Measurements from ENCODE around the gene HMCN1.

Gene HMCN1

DNA sequence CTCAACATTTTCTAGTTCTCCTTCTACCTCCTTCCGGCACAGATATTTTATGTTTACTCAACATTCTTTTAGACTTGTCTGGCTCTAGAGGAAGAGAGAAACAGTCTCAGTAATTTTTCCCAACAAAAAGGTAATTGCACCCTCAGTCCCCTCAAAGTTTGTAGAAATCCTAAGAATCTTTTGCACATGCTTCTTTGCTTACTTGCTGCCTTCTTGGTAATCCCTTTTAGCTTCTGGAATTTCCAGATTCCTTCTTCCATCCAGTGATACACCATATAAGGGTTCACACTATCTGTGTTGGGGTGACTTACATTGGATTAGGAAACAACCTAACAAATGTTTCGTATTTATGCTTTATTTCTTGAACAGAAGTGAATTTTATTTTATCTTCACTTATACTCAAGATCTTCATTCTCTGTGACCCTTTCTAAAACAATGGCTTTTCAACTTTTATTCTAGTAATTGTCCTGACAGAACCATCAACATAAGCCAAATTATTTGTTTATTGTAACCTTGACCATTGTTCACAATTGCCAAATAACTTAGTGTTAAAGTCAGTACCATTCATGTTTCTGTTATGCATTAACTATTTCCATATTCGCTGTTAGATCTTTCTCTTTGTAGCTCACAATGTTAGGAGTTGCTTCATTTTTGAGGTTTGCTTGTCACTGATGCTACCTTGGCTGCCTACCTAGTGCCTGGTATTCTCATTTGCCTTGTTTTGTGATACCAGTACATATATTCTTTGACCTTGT is 238.1 kb downstream of the HMCN1 start:
- H3K4me3 ChIP-seq (ENCODE audit: low read depth, low read length): no peak overlapping the region

DNA sequence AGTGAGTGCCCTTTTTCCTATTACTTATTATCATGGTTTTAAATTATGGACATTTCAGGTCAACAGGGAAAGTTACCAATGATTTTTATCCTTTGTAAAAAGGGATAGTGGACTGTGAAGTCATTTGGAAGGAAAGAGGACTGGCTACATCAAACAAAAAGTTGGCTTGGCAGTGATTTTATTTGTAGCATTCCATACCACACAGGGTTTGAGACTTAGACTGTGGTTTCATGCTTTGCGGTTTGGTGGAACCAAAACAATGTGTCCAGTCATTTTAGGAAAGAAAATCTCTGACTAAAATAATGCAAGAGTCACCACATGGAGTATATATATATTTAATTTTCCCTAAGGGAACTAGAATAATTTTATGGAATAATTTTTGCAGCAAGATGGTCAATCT is 239.5 kb downstream of the HMCN1 start:
- DNase-seq (ENCODE audit: low read depth): no peak
- TF ChIP-seq, protein P1, sequence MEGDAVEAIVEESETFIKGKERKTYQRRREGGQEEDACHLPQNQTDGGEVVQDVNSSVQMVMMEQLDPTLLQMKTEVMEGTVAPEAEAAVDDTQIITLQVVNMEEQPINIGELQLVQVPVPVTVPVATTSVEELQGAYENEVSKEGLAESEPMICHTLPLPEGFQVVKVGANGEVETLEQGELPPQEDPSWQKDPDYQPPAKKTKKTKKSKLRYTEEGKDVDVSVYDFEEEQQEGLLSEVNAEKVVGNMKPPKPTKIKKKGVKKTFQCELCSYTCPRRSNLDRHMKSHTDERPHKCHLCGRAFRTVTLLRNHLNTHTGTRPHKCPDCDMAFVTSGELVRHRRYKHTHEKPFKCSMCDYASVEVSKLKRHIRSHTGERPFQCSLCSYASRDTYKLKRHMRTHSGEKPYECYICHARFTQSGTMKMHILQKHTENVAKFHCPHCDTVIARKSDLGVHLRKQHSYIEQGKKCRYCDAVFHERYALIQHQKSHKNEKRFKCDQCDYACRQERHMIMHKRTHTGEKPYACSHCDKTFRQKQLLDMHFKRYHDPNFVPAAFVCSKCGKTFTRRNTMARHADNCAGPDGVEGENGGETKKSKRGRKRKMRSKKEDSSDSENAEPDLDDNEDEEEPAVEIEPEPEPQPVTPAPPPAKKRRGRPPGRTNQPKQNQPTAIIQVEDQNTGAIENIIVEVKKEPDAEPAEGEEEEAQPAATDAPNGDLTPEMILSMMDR (IDR thresholded peaks at IDR 0.05; ENCODE audit: low read depth, low read length): no peak
- no peak for TF ChIP-seq MYC (IDR thresholded peaks at IDR 0.05; ENCODE audit: low read depth, low read length)
- TF ChIP-seq, protein P2, sequence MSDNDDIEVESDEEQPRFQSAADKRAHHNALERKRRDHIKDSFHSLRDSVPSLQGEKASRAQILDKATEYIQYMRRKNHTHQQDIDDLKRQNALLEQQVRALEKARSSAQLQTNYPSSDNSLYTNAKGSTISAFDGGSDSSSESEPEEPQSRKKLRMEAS (IDR thresholded peaks at IDR 0.05; ENCODE audit: low read depth, low read length): no peak
- no peak for TF ChIP-seq POLR2A (IDR thresholded peaks at IDR 0.05; ENCODE audit: extremely low read depth, insufficient read length)
- no peak overlapping the region for H3K4me3 ChIP-seq (ENCODE audit: low read depth, low read length)

More for the DNA sequence above, 238.1 kb downstream of the HMCN1 start:
- TF ChIP-seq POLR2A (IDR thresholded peaks at IDR 0.05; ENCODE audit: extremely low read depth, insufficient read length): no peak
- TF ChIP-seq, protein P1 (IDR thresholded peaks at IDR 0.05; ENCODE audit: low read depth, low read length): no peak
- no peak for DNase-seq (ENCODE audit: low read depth)

DNA sequence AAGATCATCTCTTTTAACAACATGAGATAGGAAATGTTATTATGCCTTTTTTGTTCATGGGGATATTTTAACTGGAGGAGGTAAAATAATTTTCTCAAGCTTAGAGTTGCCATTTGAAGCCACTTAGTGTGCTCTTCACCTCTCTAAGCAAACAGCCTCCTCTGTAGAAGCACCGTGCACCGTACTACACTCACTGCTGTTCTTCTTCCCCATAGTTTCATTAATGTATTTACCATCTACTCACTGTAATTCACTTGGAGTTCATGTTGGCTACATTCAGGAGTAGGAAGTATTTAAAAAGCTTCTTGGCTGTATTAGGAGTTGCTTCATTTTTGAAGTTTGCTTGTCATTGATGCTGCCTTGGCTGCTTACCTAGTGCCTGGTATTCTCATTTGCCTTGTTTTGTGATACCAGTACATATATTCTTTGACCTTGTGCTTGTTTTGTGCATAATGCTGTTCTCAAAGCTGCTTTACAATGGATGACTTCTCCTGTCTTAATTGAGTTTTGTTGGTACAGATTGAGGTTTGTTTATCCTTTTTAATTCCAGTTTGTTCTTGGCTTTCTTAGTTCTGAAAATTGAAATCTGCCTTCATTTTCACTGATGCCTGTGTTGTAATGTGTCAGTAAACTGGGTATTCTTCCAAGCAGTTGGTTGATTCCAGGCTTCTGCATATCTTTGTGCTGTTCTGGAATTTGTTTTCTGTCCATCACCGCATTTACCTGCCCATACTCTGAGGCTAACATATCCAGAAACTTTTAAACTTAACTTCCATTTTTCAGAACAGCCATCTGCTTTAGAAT is 240.4 kb downstream of the HMCN1 start:
- no peak overlapping the region for H3K4me3 ChIP-seq (ENCODE audit: low read depth, low read length)
- TF ChIP-seq, protein P2 (IDR thresholded peaks at IDR 0.05; ENCODE audit: low read depth, low read length): no peak
- TF ChIP-seq MYC (IDR thresholded peaks at IDR 0.05; ENCODE audit: low read depth, low read length): no peak
- TF ChIP-seq, protein P1 (IDR thresholded peaks at IDR 0.05; ENCODE audit: low read depth, low read length): no peak
- no peak for TF ChIP-seq POLR2A (IDR thresholded peaks at IDR 0.05; ENCODE audit: extremely low read depth, insufficient read length)
- DNase-seq (ENCODE audit: low read depth): no peak

DNA sequence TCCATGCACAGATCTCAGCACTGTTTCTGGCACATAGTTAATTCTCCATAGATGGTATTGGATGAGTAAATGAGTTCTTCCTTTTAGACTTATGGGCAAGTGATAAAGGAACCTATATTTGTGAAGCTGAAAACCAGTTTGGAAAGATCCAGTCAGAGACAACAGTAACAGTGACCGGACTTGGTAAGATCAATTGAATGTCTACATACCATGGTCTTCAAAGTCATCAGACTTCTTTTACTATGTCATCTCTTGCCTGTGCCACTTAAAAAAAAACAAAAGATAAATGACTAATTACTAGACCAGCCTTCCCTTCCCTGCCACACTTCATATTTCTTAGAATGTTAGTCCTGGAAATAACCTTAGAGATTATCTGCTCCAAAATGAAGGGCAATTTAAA is 246.7 kb downstream of the HMCN1 start:
- TF ChIP-seq POLR2A (IDR thresholded peaks at IDR 0.05; ENCODE audit: extremely low read depth, insufficient read length): no peak
- TF ChIP-seq MYC (IDR thresholded peaks at IDR 0.05; ENCODE audit: low read depth, low read length): no peak
- TF ChIP-seq, protein P2 (IDR thresholded peaks at IDR 0.05; ENCODE audit: low read depth, low read length): no peak
- TF ChIP-seq, protein P1 (IDR thresholded peaks at IDR 0.05; ENCODE audit: low read depth, low read length): no peak
- DNase-seq (ENCODE audit: low read depth): no peak
- H3K4me3 ChIP-seq (ENCODE audit: low read depth, low read length): no peak overlapping the region

DNA sequence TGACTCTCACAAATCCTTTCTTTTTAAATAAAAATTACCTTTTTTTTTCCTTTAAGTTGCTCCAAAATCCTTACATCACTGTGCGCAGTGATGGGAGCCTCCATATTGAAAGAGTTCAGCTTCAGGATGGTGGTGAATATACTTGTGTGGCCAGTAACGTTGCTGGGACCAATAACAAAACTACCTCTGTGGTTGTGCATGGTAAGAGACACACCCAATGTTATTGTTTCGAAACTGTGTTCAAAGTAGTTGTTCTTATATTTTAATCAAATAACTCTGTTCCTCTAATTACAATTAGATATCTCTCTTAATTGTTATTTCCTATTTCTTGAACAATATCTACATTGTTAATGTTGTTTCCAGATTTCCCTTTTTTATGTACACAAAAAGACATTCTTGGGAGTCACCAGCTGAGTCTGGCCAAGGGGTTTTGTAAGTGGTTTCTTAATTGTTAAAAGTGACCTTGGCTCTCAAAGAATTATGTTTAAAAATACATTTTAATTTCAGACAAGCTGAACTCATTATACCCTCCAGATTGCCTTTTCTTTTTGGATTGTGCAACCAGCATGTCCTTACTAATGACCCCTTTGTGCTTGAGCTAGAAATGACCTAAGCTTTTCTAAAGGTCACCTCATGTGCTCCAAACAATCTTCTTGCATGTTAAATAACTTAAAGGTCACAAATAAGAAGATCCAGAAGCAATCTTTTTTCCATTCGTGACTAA is 250.1 kb downstream of the HMCN1 start:
- no peak overlapping the region for H3K4me3 ChIP-seq (ENCODE audit: low read depth, low read length)
- DNase-seq (ENCODE audit: low read depth): no peak
- TF ChIP-seq, protein P1 (IDR thresholded peaks at IDR 0.05; ENCODE audit: low read depth, low read length): no peak
- no peak for TF ChIP-seq MYC (IDR thresholded peaks at IDR 0.05; ENCODE audit: low read depth, low read length)
- TF ChIP-seq, protein P2 (IDR thresholded peaks at IDR 0.05; ENCODE audit: low read depth, low read length): no peak
- TF ChIP-seq POLR2A (IDR thresholded peaks at IDR 0.05; ENCODE audit: extremely low read depth, insufficient read length): no peak
